Renal cortical epithelial cell (primary cell): ENCODE data around the gene TFDP2. TPM values are rescaled to one million over a fixed set of nuclear protein-coding genes. Genes with fewer than 3 reads are reported as not detected.

Source experiments
- DNase-seq: peaks from one replicate; pipeline ENCODE4 v3.0.0-alpha.2; 2011; ENCODE audit warnings: low read depth
- total RNA-seq: library from RNA; depleted of rRNA; stranded (reverse); fragments of >200 nt; gene quantifications from 2 replicates; pipeline ENCODE4 v1.2.3, GENCODE V29; 2014

Gene TFDP2
- total RNA-seq, 1 donor from 2014 or later = 114 TPM

- no peak for DNase-seq
These were observed 21.2 kb downstream of the TFDP2 start for GRCh38 chr3:142127941-142128658.

DNA sequence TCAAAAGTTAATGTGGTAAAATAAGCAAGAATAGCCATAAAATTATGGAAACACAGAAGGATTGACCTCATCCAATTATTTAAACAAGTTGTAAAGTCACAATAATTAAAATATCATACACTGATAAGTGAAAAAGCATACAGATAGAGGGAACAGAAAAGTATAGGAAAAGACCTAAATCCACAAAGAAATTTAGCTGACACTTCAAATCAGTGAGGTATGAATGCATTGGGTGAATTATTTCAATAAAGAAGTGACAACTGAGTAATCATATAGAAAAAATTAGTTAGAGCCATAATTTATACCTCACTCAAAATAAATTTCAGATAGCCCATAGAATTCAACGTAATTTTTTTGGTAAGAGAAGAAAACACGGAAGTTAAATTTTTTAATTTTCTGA lies 25.1 kb downstream of the TFDP2 start:
- no peak for DNase-seq

- no peak for DNase-seq
These were observed 28.6 kb downstream of the TFDP2 start for GRCh38 chr3:142120707-142121106.

GRCh38 chr3:142118911-142119310 lies 30.4 kb downstream of the TFDP2 start:
- peak; percentile 48 for DNase-seq

DNA sequence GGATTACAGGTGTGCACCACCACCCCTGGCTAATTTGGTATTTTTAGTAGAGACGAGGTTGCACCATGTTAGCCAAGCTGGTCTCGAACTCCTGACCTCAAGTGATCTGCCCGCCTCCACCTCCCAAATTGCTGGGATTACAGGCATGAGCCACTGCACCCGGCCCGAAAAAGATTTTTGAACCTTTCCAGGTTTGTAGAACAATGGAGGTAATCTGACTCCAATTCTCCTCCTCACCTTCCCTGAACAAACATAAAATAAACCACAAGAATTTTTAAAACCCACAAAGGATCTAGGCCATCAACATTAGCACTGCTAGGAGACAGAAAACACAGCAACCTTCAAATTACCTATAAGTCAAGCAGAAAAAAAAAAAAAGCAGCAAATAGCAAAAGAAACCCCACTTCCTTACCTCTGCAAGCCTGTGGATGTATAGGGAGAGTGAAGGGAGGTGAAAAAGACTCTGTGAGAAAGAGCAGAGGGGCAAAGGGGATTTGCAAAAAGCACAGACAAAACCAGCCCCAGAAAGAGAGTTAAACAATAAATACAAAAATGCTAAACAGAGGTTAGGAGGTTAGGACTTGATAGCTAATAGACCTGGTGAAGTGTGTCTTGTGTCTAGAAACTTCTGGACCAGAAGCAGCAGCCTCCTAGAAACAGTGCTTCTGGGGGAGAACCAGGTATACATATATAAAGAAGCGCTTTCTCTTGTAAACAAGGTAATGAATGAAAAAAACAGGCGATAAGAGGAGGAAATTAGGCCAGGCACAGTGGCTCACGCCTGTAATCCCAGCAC lies 32.1 kb downstream of the TFDP2 start:
- peak; percentile 96 for DNase-seq

DNA sequence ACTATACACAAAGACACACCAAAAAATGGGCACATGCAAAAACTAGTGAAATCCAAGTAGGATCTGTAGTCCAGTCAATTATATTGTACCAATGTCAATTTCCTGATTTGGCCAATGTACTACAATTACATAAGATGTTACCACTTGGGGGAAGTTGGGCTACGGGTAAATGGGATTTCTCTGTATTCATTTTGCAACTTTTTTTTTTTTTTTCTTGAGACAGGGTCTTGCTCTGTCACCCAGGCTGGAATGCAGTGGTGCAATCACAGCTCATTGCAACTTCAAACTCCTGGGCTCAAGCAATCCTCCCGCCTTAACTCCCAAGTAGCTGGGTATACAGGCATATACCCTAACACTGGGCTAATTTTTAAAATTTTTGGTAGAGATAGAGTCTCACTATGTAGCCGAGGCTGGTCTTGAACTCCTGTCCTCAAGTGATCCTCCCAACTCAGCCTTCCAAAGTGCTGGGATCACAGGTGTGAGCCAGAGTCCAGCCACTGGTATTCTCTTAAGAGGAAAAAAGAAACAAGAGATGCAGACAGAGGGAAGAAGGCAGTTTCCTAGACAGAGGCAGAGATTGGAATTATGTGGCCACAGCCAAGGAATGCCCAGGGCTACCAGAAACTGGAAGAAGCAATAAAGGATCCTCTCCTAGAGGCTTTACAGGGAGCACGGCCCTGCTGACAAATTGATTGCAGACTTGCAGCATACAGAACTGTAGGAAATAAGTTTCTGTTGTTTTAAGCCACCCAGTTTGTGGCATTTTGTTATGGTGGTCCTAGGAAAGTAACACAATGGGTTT lies 33.3 kb downstream of the TFDP2 start:
- DNase-seq = peak; percentile 26

DNA sequence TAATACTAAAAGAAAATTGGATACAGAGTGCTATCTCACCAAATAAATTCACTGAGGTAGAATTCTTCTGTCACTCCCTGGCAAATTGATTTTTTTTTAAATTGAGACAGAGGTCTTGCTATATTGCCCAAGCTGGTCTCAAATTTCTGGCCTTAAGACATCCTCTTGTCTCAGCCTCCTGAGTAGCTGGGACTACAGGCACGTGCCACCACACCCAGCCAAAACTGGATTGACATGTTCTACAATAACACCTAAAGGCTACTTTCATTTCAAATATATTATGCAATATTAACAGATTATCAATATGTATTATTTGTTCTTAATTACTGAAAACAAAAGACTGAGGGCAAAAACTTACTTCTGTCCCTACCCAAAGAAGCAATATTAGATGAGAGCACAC lies 36.7 kb downstream of the TFDP2 start:
- no peak for DNase-seq

- DNase-seq = no peak
These were observed 42.8 kb downstream of the TFDP2 start for GRCh38 chr3:142106548-142106947.

GRCh38 chr3:142105991-142106390 lies 43.4 kb downstream of the TFDP2 start:
- no peak for DNase-seq

DNA sequence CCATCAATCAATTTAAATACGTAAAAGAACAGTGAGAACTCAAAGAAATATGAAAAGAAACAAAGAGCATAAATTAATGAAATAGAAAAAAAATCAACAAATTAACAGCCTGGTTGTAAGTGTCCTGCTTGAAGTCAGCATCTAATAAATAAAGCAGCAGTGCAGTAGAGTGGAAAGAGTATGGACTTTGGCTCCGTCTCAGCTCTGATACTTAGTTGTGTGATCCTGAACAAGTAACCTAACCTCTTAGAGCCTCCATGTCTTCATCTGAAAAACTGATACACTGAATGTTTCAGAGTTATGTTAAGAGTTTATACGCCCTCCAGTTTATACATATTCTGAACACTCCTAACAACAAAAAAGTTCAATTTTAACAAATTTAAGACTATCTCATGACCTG lies 44.6 kb downstream of the TFDP2 start:
- DNase-seq = no peak

DNA sequence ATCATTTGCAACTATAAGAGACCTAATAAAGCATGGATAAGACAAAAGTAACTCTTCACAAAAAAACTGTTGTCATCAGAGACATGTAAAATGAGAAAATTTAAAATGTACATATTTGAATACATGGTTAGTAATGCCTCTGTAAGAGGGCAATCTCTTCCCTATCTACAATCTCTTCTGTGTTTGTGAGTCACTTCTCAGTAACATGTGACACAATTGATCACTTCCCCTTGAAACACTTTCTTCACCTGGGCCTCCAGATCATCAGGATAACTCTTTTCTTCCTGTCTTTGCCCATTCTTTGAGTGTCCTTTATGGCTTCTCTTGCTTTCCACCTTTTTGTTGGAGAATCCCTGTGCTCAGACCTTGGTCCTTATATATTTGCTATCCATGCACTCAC lies 50.4 kb downstream of the TFDP2 start:
- peak; percentile 18 for DNase-seq

- no peak for DNase-seq
These were observed 52.1 kb downstream of the TFDP2 start for GRCh38 chr3:142097099-142097843.

- DNase-seq = no peak
These were observed 53.5 kb downstream of the TFDP2 start for GRCh38 chr3:142095841-142096240.

DNA sequence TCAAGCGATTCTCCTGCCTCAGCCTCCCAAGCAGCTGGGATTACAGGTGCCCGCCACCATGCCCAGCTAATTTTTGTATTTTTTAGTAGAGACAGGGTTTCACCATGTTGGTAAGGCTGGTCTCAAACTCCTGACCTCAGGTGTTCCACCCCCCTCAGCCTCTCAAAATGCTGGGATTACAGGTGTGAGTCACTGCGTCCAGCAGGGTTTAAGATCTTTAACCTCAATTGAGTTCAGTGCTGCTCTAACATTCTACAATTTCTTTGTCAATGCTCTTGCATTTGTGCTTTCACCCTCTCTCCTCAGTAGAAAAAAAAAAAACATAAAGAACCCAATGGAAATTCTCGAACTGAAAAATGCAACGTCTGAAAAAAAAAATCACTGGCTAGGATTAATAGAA lies 60.4 kb downstream of the TFDP2 start:
- DNase-seq = peak; percentile 63

- peak; percentile 89 for DNase-seq
These were observed 60.8 kb downstream of the TFDP2 start for GRCh38 chr3:142088522-142088921.

DNA sequence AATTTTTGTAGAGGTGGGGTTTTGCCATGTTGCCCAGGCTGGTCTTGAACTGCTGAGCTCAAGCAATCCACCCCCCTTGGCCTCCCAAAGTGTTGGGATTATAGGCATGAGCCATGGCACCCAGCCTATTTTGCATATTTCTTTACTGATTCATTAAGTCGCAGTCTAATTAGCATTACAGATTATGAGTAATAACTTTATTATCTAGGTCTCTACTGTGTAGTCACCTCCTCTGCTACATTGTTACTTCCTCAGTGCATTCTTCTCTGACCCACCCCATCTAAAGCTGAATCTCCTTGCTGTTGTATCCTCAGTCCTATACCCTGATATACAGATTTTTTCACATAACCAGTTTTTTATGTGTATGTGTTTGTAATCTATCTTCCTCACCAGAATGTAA lies 61.7 kb downstream of the TFDP2 start:
- DNase-seq = peak; percentile 58

- peak; percentile 79 for DNase-seq
These were observed 62.7 kb downstream of the TFDP2 start for GRCh38 chr3:142086581-142087090.

GRCh38 chr3:142081178-142081577 lies 68.2 kb downstream of the TFDP2 start:
- no peak for DNase-seq

DNA sequence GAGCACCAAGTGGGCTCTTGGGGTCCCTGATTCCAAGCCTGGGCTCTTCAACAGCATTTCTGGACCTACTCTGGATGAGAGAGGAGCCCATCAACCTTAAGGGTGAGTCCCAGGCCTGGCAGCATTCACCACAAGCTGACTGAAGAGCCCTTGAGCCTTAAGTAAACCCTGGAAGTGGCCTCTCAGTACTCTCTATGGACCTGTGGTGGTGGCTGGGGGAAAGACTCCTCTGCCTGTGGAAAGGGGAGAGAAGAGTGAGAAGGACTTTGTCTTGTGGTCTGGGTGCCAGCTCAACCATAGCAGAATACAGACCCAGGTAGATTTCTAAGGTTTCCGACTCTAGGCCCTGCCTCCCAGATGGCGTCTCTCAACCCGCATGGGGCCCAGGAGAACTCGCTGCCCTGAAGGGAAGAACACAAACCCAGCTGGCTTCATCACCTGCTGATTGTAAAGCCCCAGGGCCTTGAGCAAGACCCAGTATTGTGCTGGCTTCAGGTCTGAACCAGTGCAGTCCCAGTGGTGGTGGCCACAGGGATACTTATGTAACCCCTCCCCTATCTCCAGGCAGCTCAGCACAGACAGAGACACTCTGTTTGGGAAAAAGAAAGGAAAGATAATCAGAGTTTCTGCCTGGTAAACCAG lies 71.4 kb downstream of the TFDP2 start:
- no peak for DNase-seq

GRCh38 chr3:142077155-142077858 lies 72.0 kb downstream of the TFDP2 start:
- no peak for DNase-seq
